Transverse colon (tissue), 3 donors: ENCODE results near the gene TADA2A.

ENCODE experiments used
- CTCF ChIP-seq, 5 experiments: fragments of 200-600 bp in 3 of 5; fragments of 450-650 bp in 2 of 5; sonication (generic) in 3 of 5; IDR thresholded peaks; 1 replicate in 2 of 5; 2 replicates in 3 of 5; pipeline ENCODE4 v1.5.1; 2016 to 2017; ENCODE audit warnings: antibody characterized with exemption in 5 of 5, inconsistent platforms in 3 of 5, mild to moderate bottlenecking in 2 of 5, moderate library complexity in 1 of 5
- POLR2A ChIP-seq: fragments of 450-650 bp; IDR thresholded peaks from one replicate; pipeline ENCODE4 v1.6.1; 2016; ENCODE audit warnings: antibody characterized with exemption, mild to moderate bottlenecking, moderate library complexity

- no peak for TF ChIP-seq CTCF (IDR thresholded peaks at IDR 0.05)
- no peak for TF ChIP-seq POLR2A
Observed at GRCh38 chr17:37480427-37480826, 73.7 kb downstream of the TADA2A start.
